Epithelial cell of esophagus (primary cell): ENCODE results near the gene OR5H2.
A peak's percentile ranks its signal among the peaks of the same experiment; 100 is the strongest.

ENCODE experiments used
- DNase-seq: peaks from one replicate; pipeline ENCODE4 v3.0.0; 2010; ENCODE audit warnings: low read depth
- H3K4me3 ChIP-seq: 2 replicates; pipeline ENCODE4 v1.5.1; 2011; ENCODE audit warnings: mild to moderate bottlenecking, low read length, control low read depth
- TF ChIP-seq, protein P1 (sequence below): IDR thresholded peaks from 2 replicates; pipeline ENCODE4 v1.5.1; 2011; ENCODE audit warnings: low read depth, mild to moderate bottlenecking, low read length, control low read depth, inconsistent platforms; ENCODE audit not compliant: insufficient read depth; ENCODE audit errors: missing control alignments

The OR5H2 gene

DNA sequence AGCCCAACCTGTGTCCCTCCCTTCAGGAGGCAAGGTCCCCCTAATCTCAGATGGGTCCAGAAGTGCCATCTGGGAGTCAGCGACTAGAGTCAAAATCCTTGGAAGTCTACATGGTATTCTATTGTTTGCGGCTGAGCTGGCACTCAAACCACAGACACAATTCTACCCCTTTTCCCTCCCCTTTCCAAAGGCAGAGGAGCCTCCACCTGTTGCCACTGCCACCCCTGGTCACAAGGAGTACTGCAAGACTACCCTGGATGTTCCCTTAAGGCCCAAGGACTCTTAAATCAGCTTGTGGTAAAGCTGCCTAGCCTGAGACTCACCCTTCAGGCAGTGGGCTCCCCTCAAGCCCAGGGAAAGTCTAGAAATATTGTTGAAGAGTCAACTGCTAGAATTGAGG is 22.6 kb upstream of the OR5H2 start:
- DNase-seq: peak; percentile 25

DNA sequence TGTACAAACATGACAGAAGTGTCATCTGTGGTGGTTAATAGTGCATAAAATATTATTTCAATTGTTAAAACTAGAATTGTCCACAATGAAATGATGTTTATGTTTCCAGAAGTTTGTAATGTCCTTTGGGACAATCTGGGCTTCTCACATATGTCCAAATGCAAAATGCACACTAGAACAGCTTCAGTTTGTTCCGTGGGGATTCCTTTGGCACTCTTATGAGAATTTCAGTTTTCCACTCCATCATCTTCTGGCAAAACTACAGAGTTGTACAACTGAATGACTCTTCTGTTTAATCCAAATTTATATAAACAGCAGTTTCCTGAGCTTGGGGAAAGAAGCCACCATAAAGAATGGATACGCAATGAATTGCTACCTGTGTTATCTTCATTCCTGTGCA is 20.3 kb upstream of the OR5H2 start:
- TF ChIP-seq, protein P1, sequence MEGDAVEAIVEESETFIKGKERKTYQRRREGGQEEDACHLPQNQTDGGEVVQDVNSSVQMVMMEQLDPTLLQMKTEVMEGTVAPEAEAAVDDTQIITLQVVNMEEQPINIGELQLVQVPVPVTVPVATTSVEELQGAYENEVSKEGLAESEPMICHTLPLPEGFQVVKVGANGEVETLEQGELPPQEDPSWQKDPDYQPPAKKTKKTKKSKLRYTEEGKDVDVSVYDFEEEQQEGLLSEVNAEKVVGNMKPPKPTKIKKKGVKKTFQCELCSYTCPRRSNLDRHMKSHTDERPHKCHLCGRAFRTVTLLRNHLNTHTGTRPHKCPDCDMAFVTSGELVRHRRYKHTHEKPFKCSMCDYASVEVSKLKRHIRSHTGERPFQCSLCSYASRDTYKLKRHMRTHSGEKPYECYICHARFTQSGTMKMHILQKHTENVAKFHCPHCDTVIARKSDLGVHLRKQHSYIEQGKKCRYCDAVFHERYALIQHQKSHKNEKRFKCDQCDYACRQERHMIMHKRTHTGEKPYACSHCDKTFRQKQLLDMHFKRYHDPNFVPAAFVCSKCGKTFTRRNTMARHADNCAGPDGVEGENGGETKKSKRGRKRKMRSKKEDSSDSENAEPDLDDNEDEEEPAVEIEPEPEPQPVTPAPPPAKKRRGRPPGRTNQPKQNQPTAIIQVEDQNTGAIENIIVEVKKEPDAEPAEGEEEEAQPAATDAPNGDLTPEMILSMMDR: no peak
- DNase-seq: no peak
- no peak overlapping the region for H3K4me3 ChIP-seq

More for the DNA sequence above, 22.6 kb upstream of the OR5H2 start:
- H3K4me3 ChIP-seq: no peak overlapping the region
- TF ChIP-seq, protein P1: peak; percentile 44

DNA sequence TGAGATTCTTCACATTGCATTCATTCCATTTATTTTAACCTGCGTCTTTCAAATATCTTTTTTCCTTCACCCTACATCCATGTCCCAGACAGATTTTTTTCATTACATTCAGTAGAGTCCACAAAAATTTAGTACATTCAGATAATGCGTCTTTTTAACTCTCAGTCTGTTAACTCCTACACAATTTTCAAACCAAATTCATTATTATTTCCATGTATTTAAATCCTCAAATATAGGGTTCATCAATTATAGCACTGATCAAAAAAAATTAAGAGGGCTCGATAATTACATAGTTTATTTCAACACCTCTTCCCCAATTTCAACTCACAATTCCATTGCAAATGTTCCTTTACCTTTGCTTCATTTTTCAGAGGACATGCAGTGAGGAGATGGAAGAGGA is 18.4 kb upstream of the OR5H2 start, which contains the start of gene OR5H6:
TSS of gene OR5H6 (plus strand) at position 301 of the 400 bp plus-strand sequence. CDS start at position 390, 89 bp downstream.
- no peak for DNase-seq
- H3K4me3 ChIP-seq: no peak within 1 kb of the TSS
- TF ChIP-seq, protein P1: no peak

DNA sequence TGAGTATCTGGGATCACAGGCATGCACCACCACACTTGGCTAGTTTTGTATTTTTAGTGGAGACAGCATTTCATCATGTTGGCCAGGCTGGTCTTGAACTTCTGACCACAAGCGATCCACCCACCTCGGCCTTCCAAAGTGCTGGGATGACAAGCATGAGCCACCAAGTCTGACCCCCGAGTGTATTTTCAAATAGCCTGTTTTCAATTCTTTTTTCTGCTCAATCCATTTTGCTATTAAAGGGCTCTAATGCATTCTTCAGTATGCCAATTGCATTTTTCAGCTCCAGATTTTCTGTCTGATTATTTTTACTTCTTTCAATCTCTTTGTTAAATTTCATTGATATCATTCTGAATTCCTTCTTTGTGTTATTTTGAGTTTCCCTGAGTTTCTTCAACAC is 12.5 kb upstream of the OR5H2 start:
- no peak overlapping the region for H3K4me3 ChIP-seq
- DNase-seq: no peak
- TF ChIP-seq, protein P1: no peak

DNA sequence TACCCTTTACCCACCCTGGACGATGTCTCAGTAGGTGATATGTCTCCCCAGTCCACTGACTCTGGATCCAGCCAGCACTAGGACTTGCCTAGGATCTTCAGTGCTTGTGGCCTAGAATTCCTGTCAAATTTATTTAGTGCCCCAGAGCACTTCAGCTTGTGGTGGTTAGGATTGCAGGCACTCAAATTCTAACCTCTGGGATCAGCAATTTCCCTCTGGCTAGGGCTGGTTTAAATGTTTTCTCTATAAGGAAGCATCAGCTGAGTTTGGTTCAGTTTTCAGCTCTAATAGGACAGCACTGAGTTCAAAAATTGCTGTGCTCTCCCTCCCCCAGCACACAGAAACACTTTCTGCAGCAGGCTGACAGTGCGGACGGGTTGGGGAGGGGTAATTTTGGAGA is 10.2 kb upstream of the OR5H2 start:
- TF ChIP-seq, protein P1: no peak
- no peak overlapping the region for H3K4me3 ChIP-seq
- no peak for DNase-seq

DNA sequence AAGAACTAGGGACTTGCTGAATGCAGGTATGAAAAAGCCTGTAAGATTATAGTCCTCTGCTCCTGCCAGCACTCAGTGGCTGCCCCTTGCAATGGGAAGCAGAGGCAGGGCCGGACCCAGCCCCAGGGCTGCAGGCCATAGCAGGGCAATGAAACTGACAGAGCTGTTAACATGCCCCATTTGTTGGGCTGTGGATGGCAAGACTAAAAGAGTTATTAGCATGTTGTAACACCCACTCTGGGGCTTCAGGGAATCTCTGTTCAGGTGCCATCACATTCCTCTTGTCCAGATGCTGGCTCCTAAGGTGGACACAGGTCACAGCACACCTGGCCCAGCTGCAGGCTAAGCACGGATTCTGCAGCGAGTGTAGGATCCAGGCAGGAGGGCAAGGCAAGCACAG is 7.4 kb upstream of the OR5H2 start:
- TF ChIP-seq, protein P1: no peak
- no peak for DNase-seq

DNA sequence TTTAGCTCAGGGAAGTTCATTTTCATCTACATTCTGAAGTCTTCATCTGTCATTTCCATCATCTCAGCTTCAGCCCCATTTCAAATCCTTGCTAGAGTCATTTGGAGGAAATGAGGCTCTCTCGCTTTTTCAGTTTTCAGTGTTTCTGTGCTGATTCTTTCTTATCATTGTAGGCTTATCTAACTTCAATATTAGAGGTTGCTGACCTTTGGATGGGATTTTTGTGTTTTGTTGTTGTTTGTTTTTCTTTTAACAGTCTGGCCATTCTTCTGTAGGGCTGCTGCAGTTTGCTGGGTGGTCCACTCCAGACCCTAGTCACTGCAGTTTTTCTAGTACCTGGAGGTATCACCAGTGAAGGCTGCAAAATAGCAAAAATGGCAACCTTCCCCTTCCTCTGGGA is 8.6 kb downstream of the OR5H2 start:
- no peak for DNase-seq
- no peak overlapping the region for H3K4me3 ChIP-seq
- TF ChIP-seq, protein P1: no peak

More for the DNA sequence above, 7.4 kb upstream of the OR5H2 start:
- H3K4me3 ChIP-seq: no peak overlapping the region
